Activated CD4-positive, alpha-beta T cell treated with anti-CD3 and anti-CD28 coated beads, Interleukin-2, amount 10 ng/mL, durations not matched to agents 24 days and 14 days (primary cell): ENCODE data around the gene E4F1. TPM values are rescaled to one million over a fixed set of nuclear protein-coding genes. Genes with fewer than 3 reads are reported as not detected.

Experiments used
- DNase-seq: peaks from one replicate; pipeline ENCODE4 v3.0.0; 2022
- H3K27ac Mint-ChIP-seq: one replicate; pipeline ENCODE4 v1.8.0; 2022; ENCODE audit warnings: mild to moderate bottlenecking, mixed read lengths
- H3K27me3 Mint-ChIP-seq: one replicate; pipeline ENCODE4 v1.8.0; 2022; ENCODE audit warnings: mixed read lengths
- H3K36me3 Mint-ChIP-seq: one replicate; pipeline ENCODE4 v1.8.0; 2022; ENCODE audit warnings: low read depth, mild to moderate bottlenecking, mixed read lengths
- H3K4me1 Mint-ChIP-seq: one replicate; pipeline ENCODE4 v1.8.0; 2021; ENCODE audit warnings: mixed read lengths
- H3K4me3 Mint-ChIP-seq: one replicate; pipeline ENCODE4 v1.8.0; 2022; ENCODE audit warnings: mild to moderate bottlenecking, moderate library complexity, mixed read lengths
- H3K9me3 Mint-ChIP-seq: one replicate; pipeline ENCODE4 v1.8.0; 2021; ENCODE audit warnings: mixed read lengths
- intact Hi-C: fragments of 100-400 bp; cut with micrococcal nuclease; formaldehyde crosslinking; loops from one replicate; pipeline ENCODE4 v1.15.1; 2023
- total RNA-seq: library from RNA; stranded (reverse); gene quantifications from 2 replicates; pipeline ENCODE4 v1.2.3, GENCODE V29; 2022

Gene E4F1
- total RNA-seq, 1 donor from 2014 or later = 33.4 TPM

GRCh38 chr16:2183671-2184070, 39.7 kb upstream of the E4F1 start:
- no peaks in the 10 kb centered on the region for H3K9me3 Mint-ChIP-seq
- H3K4me1 Mint-ChIP-seq = no peaks in the 10 kb centered on the region
- no peak overlapping the region for H3K4me3 Mint-ChIP-seq
- no peak for DNase-seq
- H3K27me3 Mint-ChIP-seq = no peaks in the 10 kb centered on the region
- H3K27ac Mint-ChIP-seq = no peak overlapping the region
- no peaks in the 10 kb centered on the region for H3K36me3 Mint-ChIP-seq
- intact Hi-C loops = no loop called here

DNA sequence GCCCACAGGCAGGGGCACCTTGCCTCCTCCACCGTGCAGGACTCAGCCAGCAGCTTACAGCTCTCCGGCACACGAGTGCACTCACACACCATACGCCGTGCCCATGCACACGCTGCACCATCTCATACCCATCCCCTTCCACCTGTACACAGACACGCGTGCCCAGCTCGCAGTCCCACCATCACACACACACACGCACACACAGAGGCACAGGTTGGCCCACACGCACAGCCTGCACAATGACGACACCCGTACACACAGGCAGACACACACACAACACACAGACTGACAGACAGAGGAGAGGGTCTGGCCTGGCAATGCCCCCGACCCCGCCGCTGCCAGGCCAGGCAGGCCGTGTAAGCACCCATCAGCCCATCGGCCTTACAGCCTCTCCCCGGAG, 39.0 kb upstream of the E4F1 start:
- no peak overlapping the region for H3K27ac Mint-ChIP-seq
- H3K4me1 Mint-ChIP-seq = no peaks in the 10 kb centered on the region

GRCh38 chr16:2184962-2185361, 38.4 kb upstream of the E4F1 start:
- intact Hi-C loops = no loop called here
- no peak overlapping the region for H3K27ac Mint-ChIP-seq
- H3K36me3 Mint-ChIP-seq = no peaks in the 10 kb centered on the region
- H3K4me1 Mint-ChIP-seq = no peaks in the 10 kb centered on the region
- no peaks in the 10 kb centered on the region for H3K9me3 Mint-ChIP-seq
- no peaks in the 10 kb centered on the region for H3K27me3 Mint-ChIP-seq
- no peak overlapping the region for H3K4me3 Mint-ChIP-seq
- DNase-seq = no peak

More for the DNA sequence above, 39.0 kb upstream of the E4F1 start:
- H3K27me3 Mint-ChIP-seq = no peaks in the 10 kb centered on the region
- intact Hi-C loops = no loop called here
- H3K36me3 Mint-ChIP-seq = no peaks in the 10 kb centered on the region
- H3K9me3 Mint-ChIP-seq = no peaks in the 10 kb centered on the region
- H3K4me3 Mint-ChIP-seq = no peak overlapping the region
- DNase-seq = no peak

- Mint-ChIP-seq H3K27me3 (no peaks in the 10 kb centered on the region), H3K9me3 (no peaks in the 10 kb centered on the region), H3K36me3 (no peaks in the 10 kb centered on the region), H3K4me1 (no peaks in the 10 kb centered on the region), H3K27ac (no peak overlapping the region), H3K4me3 (no peak overlapping the region)
- intact Hi-C loops = no loop called here
- DNase-seq = no peak
Measured at GRCh38 chr16:2186064-2186463, 37.3 kb upstream of the E4F1 start.

GRCh38 chr16:2186505-2186904, 36.9 kb upstream of the E4F1 start:
- Mint-ChIP-seq H3K4me1 (no peaks in the 10 kb centered on the region), H3K27ac (no peak overlapping the region), H3K4me3 (no peak overlapping the region), H3K36me3 (no peaks in the 10 kb centered on the region), H3K27me3 (no peaks in the 10 kb centered on the region), H3K9me3 (no peaks in the 10 kb centered on the region)
- intact Hi-C loops = no loop called here
- no peak for DNase-seq

GRCh38 chr16:2187212-2187611, 36.2 kb upstream of the E4F1 start:
- no peak for DNase-seq
- H3K4me1 Mint-ChIP-seq = no peaks in the 10 kb centered on the region
- H3K27me3 Mint-ChIP-seq = no peaks in the 10 kb centered on the region
- no peak overlapping the region for H3K4me3 Mint-ChIP-seq
- no peak overlapping the region for H3K27ac Mint-ChIP-seq
- no peaks in the 10 kb centered on the region for H3K9me3 Mint-ChIP-seq
- intact Hi-C loops = no loop called here
- no peaks in the 10 kb centered on the region for H3K36me3 Mint-ChIP-seq

- Mint-ChIP-seq H3K36me3 (no peaks in the 10 kb centered on the region), H3K4me1 (no peaks in the 10 kb centered on the region), H3K9me3 (no peaks in the 10 kb centered on the region), H3K27me3 (no peaks in the 10 kb centered on the region), H3K27ac (no peak overlapping the region), H3K4me3 (no peak overlapping the region)
- intact Hi-C loops = no loop called here
- DNase-seq = no peak
Measured at GRCh38 chr16:2188395-2188794, 35.0 kb upstream of the E4F1 start.

DNA sequence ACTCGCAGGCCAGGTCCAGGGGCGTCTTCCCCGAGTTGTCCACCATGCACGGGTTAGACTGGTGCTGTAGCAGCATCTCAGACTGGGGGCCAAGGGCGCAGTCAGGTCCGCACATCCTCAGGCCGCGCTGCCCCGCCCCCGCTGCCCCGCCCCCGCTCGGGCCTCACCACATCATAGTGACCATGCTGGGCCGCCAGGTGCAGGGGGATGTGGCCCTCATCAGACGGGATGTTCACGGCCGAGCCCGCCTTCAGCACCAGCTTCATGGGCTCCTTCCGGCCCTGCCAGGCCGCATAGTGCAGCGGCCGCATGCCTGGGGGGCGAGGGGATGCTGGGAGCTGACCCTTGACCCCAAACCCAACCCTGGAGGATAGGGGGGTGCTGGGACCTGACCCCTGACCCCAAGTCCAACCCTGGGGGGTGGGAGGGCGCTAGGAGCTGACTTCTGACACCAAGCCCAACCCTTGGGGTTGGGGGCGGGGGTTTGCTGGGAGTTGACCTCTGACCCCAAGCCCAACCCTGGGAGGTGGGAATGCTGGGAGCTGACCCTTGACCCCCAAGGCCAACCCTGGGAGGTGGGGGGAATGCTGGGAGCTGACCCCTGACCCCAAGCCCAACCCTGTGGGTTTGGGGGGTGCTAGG, 34.0 kb upstream of the E4F1 start:
- Mint-ChIP-seq H3K4me1 (no peaks in the 10 kb centered on the region), H3K36me3 (no peaks in the 10 kb centered on the region), H3K27ac (no peak overlapping the region), H3K27me3 (peaks cover 5% of the 10 kb centered on the region), H3K9me3 (no peaks in the 10 kb centered on the region), H3K4me3 (no peak overlapping the region)
- no peak for DNase-seq
- intact Hi-C loops = no loop called here

DNA sequence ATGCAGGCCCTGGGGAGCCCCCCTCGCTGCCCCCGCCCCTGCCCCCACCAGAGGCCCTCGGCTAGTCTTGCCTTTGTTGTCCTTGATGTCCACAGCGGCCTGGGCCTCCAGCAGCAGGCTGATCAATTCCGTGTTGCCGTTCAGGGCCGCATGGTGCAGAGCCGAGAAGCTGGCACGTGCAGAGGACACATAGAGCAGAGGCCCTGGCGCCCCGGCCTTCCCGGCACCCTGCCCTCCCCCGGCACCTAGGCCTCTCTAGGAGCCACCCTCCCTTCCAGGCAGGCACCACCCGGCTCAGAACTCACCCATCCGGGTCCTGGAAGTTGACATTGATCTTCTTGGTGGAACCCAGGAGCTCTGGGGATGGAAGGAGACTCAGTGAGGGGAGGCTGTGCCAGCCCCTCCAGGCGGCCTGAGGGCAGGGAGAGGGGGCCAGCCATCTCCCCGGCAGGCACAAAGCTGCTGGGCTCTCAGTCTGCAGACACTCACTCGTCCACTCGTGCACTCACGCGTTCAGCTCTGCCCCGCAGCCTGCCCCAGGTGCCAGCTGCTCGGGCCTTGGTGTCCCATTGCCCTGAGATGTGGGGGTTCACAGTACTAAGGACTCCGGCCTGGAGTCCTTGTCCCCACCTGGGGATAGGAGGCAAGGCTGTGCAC, 33.3 kb upstream of the E4F1 start:
- no peaks in the 10 kb centered on the region for H3K36me3 Mint-ChIP-seq
- H3K27ac Mint-ChIP-seq = no peak overlapping the region
- H3K27me3 Mint-ChIP-seq = peaks cover 12% of the 10 kb centered on the region
- H3K4me1 Mint-ChIP-seq = peaks cover 2% of the 10 kb centered on the region
- no peaks in the 10 kb centered on the region for H3K9me3 Mint-ChIP-seq
- intact Hi-C loops = loop anchor here (10.0 kb wide), 1 partner anchor 235 kb away; the partner anchor contains the start of gene CCNF
- H3K4me3 Mint-ChIP-seq = no peak overlapping the region
- DNase-seq = no peak

DNA sequence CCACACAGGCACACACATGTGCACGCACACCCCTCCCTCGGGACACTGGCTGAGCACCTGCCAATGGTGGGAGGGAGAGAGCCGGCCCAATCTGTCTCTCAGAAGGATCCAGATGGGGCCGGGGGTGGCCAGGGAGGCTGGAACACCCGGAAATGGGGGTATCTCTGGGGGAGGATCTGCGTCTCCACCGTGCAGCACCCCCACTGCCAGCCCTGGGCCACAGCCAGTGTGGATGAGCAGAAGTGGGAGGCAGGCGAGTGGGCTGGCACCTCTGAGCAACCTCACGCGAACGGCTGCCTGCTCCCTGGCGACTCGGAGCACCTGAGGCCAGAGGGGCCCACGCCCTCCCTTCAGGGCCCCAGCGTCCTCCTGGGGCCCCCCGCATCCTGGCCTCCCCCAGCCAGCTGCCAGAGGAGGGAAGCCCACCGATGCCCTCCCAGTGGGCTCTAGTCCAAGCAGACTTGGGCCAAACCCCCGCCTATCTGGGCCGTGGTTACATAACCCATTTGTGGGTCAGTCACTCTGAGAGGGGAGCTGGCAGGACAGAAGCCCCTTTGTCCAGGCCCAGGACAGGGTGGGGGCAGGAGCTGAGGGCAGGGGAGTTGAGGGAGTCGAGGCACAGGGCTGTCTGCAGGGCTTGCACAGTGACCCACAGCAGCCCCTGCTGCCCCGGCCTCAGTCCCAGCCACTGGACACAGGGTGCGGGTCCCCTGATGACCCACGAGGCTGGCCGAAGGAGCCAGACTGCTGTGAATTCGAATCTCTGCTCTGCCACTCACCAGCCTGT, 32.5 kb upstream of the E4F1 start:
- Mint-ChIP-seq H3K4me3 (no peak overlapping the region), H3K9me3 (no peaks in the 10 kb centered on the region), H3K4me1 (peaks cover 2% of the 10 kb centered on the region), H3K27ac (no peak overlapping the region), H3K27me3 (peaks cover 14% of the 10 kb centered on the region), H3K36me3 (no peaks in the 10 kb centered on the region)
- intact Hi-C loops = loop anchor here (10.0 kb wide), 1 partner anchor 234 kb away; the partner anchor contains the start of gene CCNF
- no peak for DNase-seq

- no peaks in the 10 kb centered on the region for H3K36me3 Mint-ChIP-seq
- peaks cover 14% of the 10 kb centered on the region for H3K27me3 Mint-ChIP-seq
- H3K4me3 Mint-ChIP-seq = no peak overlapping the region
- H3K9me3 Mint-ChIP-seq = no peaks in the 10 kb centered on the region
- no peak overlapping the region for H3K27ac Mint-ChIP-seq
- peaks cover 2% of the 10 kb centered on the region for H3K4me1 Mint-ChIP-seq
- intact Hi-C loops = loop anchor here (10.0 kb wide), 1 partner anchor 233 kb away; the partner anchor contains the start of gene CCNF
- DNase-seq = no peak
Measured at GRCh38 chr16:2191446-2191706, 32.0 kb upstream of the E4F1 start.

DNA sequence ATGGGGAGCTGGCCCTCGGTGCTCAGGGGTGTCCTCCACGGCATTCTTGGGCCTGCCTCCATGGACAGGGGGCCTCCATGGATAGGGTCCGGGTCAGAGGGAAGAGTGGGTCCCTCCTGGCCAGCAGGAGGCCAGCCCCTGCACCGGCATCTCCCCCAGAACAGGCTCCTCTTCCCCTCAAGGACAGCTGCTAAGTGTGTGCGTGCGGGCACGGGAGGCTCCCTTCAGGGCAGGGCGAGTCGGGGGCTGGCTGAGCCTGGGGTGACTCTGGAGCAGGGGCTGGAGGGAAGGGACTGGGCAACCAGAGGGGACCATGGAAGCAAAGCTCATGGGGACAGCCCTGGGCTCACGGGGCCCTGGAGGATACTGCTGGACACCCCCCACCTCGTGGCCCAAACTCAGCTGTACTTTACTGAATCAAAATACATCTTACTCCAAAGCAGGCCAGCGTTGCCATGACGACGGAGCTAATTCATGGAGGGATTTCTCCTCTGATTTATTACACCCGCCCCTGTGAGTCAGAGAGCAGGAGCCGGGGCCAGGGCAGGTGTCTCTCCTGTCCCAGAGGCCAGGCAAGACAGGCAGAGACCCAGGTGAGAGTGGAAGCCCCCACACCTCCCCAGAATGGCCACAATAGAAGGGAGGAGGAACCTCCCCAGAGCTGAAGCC, 29.1 kb upstream of the E4F1 start:
- Mint-ChIP-seq H3K27ac (no peak overlapping the region), H3K27me3 (peaks cover 33% of the 10 kb centered on the region), H3K36me3 (no peaks in the 10 kb centered on the region), H3K4me1 (peaks cover 2% of the 10 kb centered on the region), H3K4me3 (peak overlapping the region; percentile 42), H3K9me3 (no peaks in the 10 kb centered on the region)
- intact Hi-C loops = loop anchor here (2.0 to 10.0 kb wide), 2 partner anchors 57 to 231 kb away; partner anchors contain the start of genes CCNF and ECI1
- peak; percentile 67 for DNase-seq

GRCh38 chr16:2194852-2195321, 28.5 kb upstream of the E4F1 start:
- intact Hi-C loops = loop anchor here (2.0 to 10.0 kb wide), 2 partner anchors 56 to 230 kb away; partner anchors contain the start of genes CCNF and ECI1
- H3K36me3 Mint-ChIP-seq = no peaks in the 10 kb centered on the region
- H3K27ac Mint-ChIP-seq = no peak overlapping the region
- no peaks in the 10 kb centered on the region for H3K9me3 Mint-ChIP-seq
- H3K27me3 Mint-ChIP-seq = peaks cover 34% of the 10 kb centered on the region
- H3K4me1 Mint-ChIP-seq = peaks cover 2% of the 10 kb centered on the region
- DNase-seq = peak; percentile 83
- peak overlapping the region; percentile 42 for H3K4me3 Mint-ChIP-seq
